Keratinocyte (primary cell): Measurements from ENCODE around the gene SMIM28. TPM values are rescaled to one million over a fixed set of nuclear protein-coding genes. Genes with fewer than 3 reads are reported as not detected.

Experiments used
- DNase-seq: peaks from one replicate; pipeline ENCODE4 v3.0.0-alpha.2; 2011; ENCODE audit warnings: low read depth, missing footprints, low spot score
- FAIRE-seq: peaks from 2 replicates; lab custom pipeline; 2011; peaks lifted over from hg19 to GRCh38; lab: Jason Lieb, UNC
- H2AFZ ChIP-seq: 2 replicates; pipeline ENCODE4 v1.6.0; 2012; ENCODE audit warnings: low read length, control low read depth, inconsistent platforms; ENCODE audit not compliant: control insufficient read depth
- H3K27ac ChIP-seq: 2 replicates; pipeline ENCODE4 v1.5.1; 2011; ENCODE audit warnings: low read length; ENCODE audit not compliant: control insufficient read depth, insufficient read depth
- H3K27me3 ChIP-seq: 3 replicates; pipeline ENCODE4 v1.6.0; 2011; ENCODE audit warnings: low read length; ENCODE audit not compliant: control insufficient read depth, insufficient read depth; ENCODE audit errors: extremely low read depth
- H3K36me3 ChIP-seq, 2 experiments: 2 replicates in 1 of 2; 3 replicates in 1 of 2; pipeline ENCODE4 v1.5.1; 2011; ENCODE audit warnings: low read length in 2 of 2, mild to moderate bottlenecking in 1 of 2; ENCODE audit not compliant: control insufficient read depth in 2 of 2, insufficient read depth in 2 of 2; ENCODE audit errors: extremely low read depth in 1 of 2
- H3K4me1 ChIP-seq: 3 replicates; pipeline ENCODE4 v1.5.1; 2011; ENCODE audit warnings: low read length; ENCODE audit not compliant: control insufficient read depth, insufficient read depth; ENCODE audit errors: extremely low read depth
- H3K4me2 ChIP-seq: 3 replicates; pipeline ENCODE4 v1.6.0; 2011; ENCODE audit warnings: low read depth, low read length; ENCODE audit not compliant: control insufficient read depth, insufficient read depth; ENCODE audit errors: extremely low read depth
- H3K4me3 ChIP-seq, 3 experiments: fragments of 200-600 bp in 1 of 3; sonication (generic) in 1 of 3; 2 replicates in 2 of 3; 3 replicates in 1 of 3; pipeline ENCODE4 v1.5.1; 2011 to 2016; ENCODE audit warnings: low read length in 3 of 3, mild to moderate bottlenecking in 3 of 3, control low read depth in 2 of 3, inconsistent platforms in 1 of 3, low read depth in 1 of 3, mixed read lengths in 1 of 3, mixed run types in 1 of 3, moderate library complexity in 1 of 3; ENCODE audit not compliant: control insufficient read depth in 2 of 3, insufficient read depth in 2 of 3; ENCODE audit errors: extremely low read depth in 1 of 3
- H3K79me2 ChIP-seq: 2 replicates; pipeline ENCODE4 v1.6.0; 2012; ENCODE audit warnings: low read length; ENCODE audit not compliant: control insufficient read depth, insufficient read depth
- H3K9ac ChIP-seq: 3 replicates; pipeline ENCODE4 v1.6.0; 2011; ENCODE audit warnings: low read length; ENCODE audit not compliant: control insufficient read depth, insufficient read depth; ENCODE audit errors: extremely low read depth
- H3K9me1 ChIP-seq: 3 replicates; pipeline ENCODE4 v1.6.0; 2011; ENCODE audit warnings: low read length; ENCODE audit not compliant: control insufficient read depth, insufficient read depth; ENCODE audit errors: extremely low read depth
- H3K9me3 ChIP-seq: 2 replicates; pipeline ENCODE4 v1.5.1; 2012; ENCODE audit warnings: low read depth, low read length; ENCODE audit not compliant: control insufficient read depth
- H4K20me1 ChIP-seq: 3 replicates; pipeline ENCODE4 v1.6.0; 2011; ENCODE audit warnings: low read length; ENCODE audit not compliant: control insufficient read depth, insufficient read depth; ENCODE audit errors: extremely low read depth
- CTCF ChIP-seq, 3 experiments: IDR thresholded peaks in 1 of 3; conservative IDR thresholded peaks in 1 of 3; optimal IDR thresholded peaks in 1 of 3; 2 replicates in 2 of 3; 3 replicates in 1 of 3; pipeline versions ENCODE3 to v1.5.1; 2011; ENCODE audit warnings: low read length in 3 of 3, mild to moderate bottlenecking in 3 of 3, moderate library complexity in 2 of 3, control low read depth in 1 of 3, inconsistent platforms in 1 of 3; ENCODE audit not compliant: insufficient read depth in 2 of 3; ENCODE audit errors: extremely low read depth in 1 of 3
- EZH2 ChIP-seq: IDR thresholded peaks from one replicate; pipeline ENCODE4 v1.6.1; 2012; ENCODE audit warnings: inconsistent platforms, mild to moderate bottlenecking, low read length, moderate library complexity
- dilution Hi-C: fragments of 300-500 bp; cut with MboI; formaldehyde crosslinking; loops from one replicate; pipeline ENCODE4 v1.7.0; 2020; ENCODE audit warnings: low sequenced_read_pairs; ENCODE audit not compliant: extremely low pct_ligation_motif_present
- polyA plus RNA-seq, 5 experiments: library from polyadenylated mRNA; depleted of rRNA in 3 of 5; stranded (reverse) in 3 of 5; stranded (forward) in 1 of 5; unstranded in 1 of 5; fragments of >200 nt; gene quantifications; 1 replicate in 1 of 5; 2 replicates in 3 of 5; 3 replicates in 1 of 5; pipeline versions ENCODE4 v1.2.1 to v1.2.3, GENCODE V29; 2011 to 2012; ENCODE audit warnings: missing spikeins in 2 of 5, low read depth in 1 of 5, low replicate concordance in 1 of 5

Gene SMIM28
- polyA plus RNA-seq, 1 donor (not counting 4 experiments of a cell fraction or from before 2014, with no cell fraction given), result not detected

DNA sequence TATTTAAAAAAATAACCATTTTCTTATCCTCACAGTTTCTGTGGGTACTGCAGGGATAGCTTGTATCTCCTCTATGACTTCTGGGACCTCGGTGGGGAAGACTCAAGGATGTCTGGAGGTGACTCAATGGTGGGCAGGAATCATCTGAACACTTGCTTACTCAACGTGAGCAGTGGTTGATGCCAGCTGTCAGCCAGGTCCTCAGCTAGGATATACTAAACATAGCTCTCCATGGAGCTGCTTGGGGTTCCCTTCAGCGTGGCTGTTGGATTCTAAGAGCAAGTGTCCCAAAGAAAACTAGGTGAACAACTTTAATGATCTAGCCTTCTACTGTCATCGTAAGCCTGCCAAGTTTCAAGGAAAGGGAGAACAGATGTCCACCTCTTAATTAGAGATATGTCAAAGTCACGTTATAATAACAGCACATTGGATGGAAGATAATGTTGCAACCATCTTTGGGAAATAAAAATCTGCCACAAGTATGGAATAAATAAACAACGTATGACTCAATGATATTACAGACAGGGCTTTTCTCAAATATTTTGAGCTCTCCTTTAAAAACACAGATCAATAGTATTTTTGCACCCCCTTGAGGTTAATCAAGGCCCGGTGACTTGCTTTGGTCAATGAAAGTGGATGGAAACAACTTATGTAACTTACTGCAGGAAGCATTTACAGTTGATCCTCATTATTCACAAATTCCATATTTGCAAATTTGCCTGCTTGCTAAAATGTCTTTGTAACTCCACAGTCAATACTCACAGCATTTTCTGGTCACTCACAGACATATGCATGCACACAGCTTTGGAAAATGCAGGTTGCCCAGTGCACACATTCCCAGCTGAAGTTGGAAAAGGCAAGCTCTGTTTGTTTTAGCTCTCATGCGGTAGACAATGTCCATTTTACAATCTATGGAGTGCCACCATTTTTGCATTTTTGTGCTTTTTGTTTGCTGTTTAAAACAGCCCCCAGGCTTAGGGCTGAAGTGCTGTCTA, 19.7 kb downstream of the SMIM28 start:
- no peaks in the 10 kb centered on the region for H3K79me2 ChIP-seq
- H3K4me1 ChIP-seq, result no peaks in the 10 kb centered on the region
- H3K4me2 ChIP-seq, result no peak overlapping the region
- no peaks in the 10 kb centered on the region for H3K36me3 ChIP-seq
- DNase-seq (no peak), FAIRE-seq (no peak)
- no peaks in the 10 kb centered on the region for H4K20me1 ChIP-seq
- peaks cover 2% of the 10 kb centered on the region for H3K27me3 ChIP-seq
- dilution Hi-C loops, result no loop called here
- H2AFZ ChIP-seq, result no peak overlapping the region
- H3K4me3 ChIP-seq, result no peak overlapping the region
- no peak overlapping the region for H3K27ac ChIP-seq
- TF ChIP-seq CTCF (optimal IDR thresholded peaks at IDR 0.05 in 1 of 3, IDR thresholded peaks at IDR 0.05 in 1 of 3, conservative IDR thresholded peaks at IDR 0.05 in 1 of 3; ENCODE audit: extremely low read depth in 1 of 3, insufficient read depth in 2 of 3, low read length in 3 of 3) (no peak), EZH2 (no peak)
- H3K9ac ChIP-seq, result no peak overlapping the region
- no peaks in the 10 kb centered on the region for H3K9me3 ChIP-seq
- no peaks in the 10 kb centered on the region for H3K9me1 ChIP-seq

DNA sequence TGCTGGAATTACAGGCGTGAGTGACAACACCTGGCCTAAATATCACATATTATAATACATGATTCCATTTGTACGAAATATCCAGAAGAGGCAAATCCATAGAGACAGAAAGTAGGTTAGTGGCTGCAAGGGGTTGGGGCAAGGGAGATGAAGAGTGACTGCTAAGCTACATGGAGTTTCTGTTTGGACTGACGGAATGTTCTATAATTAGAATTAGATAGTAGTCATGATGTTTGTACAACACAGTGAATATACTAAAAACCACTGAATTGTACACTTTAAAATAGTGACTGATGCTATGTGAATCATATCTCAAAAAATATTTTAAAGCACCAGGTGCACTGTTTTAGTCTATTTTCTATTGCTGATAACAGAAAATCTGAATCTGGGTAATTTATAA, 22.6 kb downstream of the SMIM28 start:
- Histone ChIP-seq H3K79me2 (no peaks in the 10 kb centered on the region), H3K27me3 (peaks cover 3% of the 10 kb centered on the region), H3K36me3 (peaks cover 0 to 2% of the 10 kb centered on the region in 2 experiments), H3K4me3 (no peak overlapping the region), H3K4me2 (no peak overlapping the region), H2AFZ (no peak overlapping the region), H4K20me1 (no peaks in the 10 kb centered on the region), H3K27ac (no peak overlapping the region), H3K9me1 (no peaks in the 10 kb centered on the region), H3K9me3 (no peaks in the 10 kb centered on the region), H3K9ac (no peak overlapping the region), H3K4me1 (peaks cover 8% of the 10 kb centered on the region)
- no peak for TF ChIP-seq EZH2
- TF ChIP-seq CTCF (optimal IDR thresholded peaks at IDR 0.05 in 1 of 3, IDR thresholded peaks at IDR 0.05 in 1 of 3, conservative IDR thresholded peaks at IDR 0.05 in 1 of 3; ENCODE audit: extremely low read depth in 1 of 3, insufficient read depth in 2 of 3, low read length in 3 of 3), result no peak
- no peak for FAIRE-seq
- no peak for DNase-seq
- dilution Hi-C loops, result no loop called here
